CD4-positive, alpha-beta T cell (primary cell): ENCODE data around the gene EBPL. TPM values are rescaled to one million over a fixed set of nuclear protein-coding genes. Genes with fewer than 3 reads are reported as not detected.

Experiments
- ATAC-seq: fragments of 200-7000 bp; cut with Tn5 transposase; one replicate; pipeline ENCODE4 v1.10.0; 2022; ENCODE audit warnings: mild to moderate bottlenecking; ENCODE audit not compliant: poor library complexity
- CTCF ChIA-PET: fragments of 350-600 bp; sonication (Branson Sonifier 250); formaldehyde crosslinking; loops from one replicate; lab custom pipeline; 2021; ENCODE audit warnings: antibody characterized with exemption, inconsistent platforms; lab: Charles Lee
- POLR2A ChIA-PET: fragments of 350-600 bp; sonication (Branson Sonifier 250); formaldehyde crosslinking; loops from one replicate; lab custom pipeline; 2021; ENCODE audit warnings: antibody characterized with exemption, inconsistent platforms; lab: Charles Lee
- DNase-seq, 14 experiments: peaks; one replicate each; pipeline ENCODE4 v3.0.0-alpha.2; 2013 to 2020; ENCODE audit warnings: mixed read lengths in 2 of 14
- H3K27ac ChIP-seq, 2 donors: one replicate each; pipeline versions ENCODE4 v1.5.1 to v1.7.0; 2013; ENCODE audit warnings: low read length in 2 of 2, low read depth in 1 of 2, mild to moderate bottlenecking in 1 of 2
- H3K27me3 ChIP-seq, 2 experiments: 1 replicate in 1 of 2; 2 replicates in 1 of 2; pipeline versions ENCODE4 v1.6.1 to v1.7.0; 2013; ENCODE audit warnings: low read length in 2 of 2, control low read depth in 1 of 2, mild to moderate bottlenecking in 1 of 2, moderate library complexity in 1 of 2; ENCODE audit not compliant: insufficient read depth in 2 of 2, control insufficient read depth in 1 of 2
- H3K36me3 ChIP-seq: one replicate; pipeline ENCODE4 v1.6.1; 2013; ENCODE audit warnings: low read length, control low read depth; ENCODE audit not compliant: insufficient read depth
- H3K4me1 ChIP-seq: one replicate; pipeline ENCODE4 v1.6.1; 2013; ENCODE audit warnings: low read length, control low read depth; ENCODE audit not compliant: insufficient read depth
- H3K4me3 ChIP-seq: one replicate; pipeline ENCODE4 v1.5.1; 2013; ENCODE audit warnings: mild to moderate bottlenecking, low read length, moderate library complexity
- H3K9me3 ChIP-seq, 2 experiments: 1 replicate in 1 of 2; 2 replicates in 1 of 2; pipeline versions ENCODE4 v1.6.1 to v1.7.0; 2013; ENCODE audit warnings: low read length in 2 of 2, mild to moderate bottlenecking in 2 of 2, control low read depth in 1 of 2, moderate library complexity in 1 of 2; ENCODE audit not compliant: control insufficient read depth in 1 of 2, insufficient read depth in 1 of 2
- H3K27ac Mint-ChIP-seq: one replicate; pipeline ENCODE4 v1.8.0; 2020; ENCODE audit warnings: mixed read lengths
- H3K27me3 Mint-ChIP-seq: one replicate; pipeline ENCODE4 v1.8.0; 2021; ENCODE audit warnings: mixed read lengths
- H3K36me3 Mint-ChIP-seq: one replicate; pipeline ENCODE4 v1.8.0; 2021; ENCODE audit warnings: low read depth, mixed read lengths
- H3K4me1 Mint-ChIP-seq: one replicate; pipeline ENCODE4 v1.8.0; 2021; ENCODE audit warnings: low read depth, mixed read lengths
- H3K4me3 Mint-ChIP-seq: one replicate; pipeline ENCODE4 v1.8.0; 2020; ENCODE audit warnings: mild to moderate bottlenecking, mixed read lengths
- H3K9me3 Mint-ChIP-seq: one replicate; pipeline ENCODE4 v1.8.0; 2020; ENCODE audit warnings: mixed read lengths
- intact Hi-C, 2 experiments: fragments of 100-400 bp; cut with DNase I in 1 of 2; cut with micrococcal nuclease in 1 of 2; formaldehyde crosslinking; loops; one replicate each; pipeline versions ENCODE4 v1.15.1 to v1.9.0; 2023 to 2025; cut with DNase I, micrococcal nuclease
- total RNA-seq, 174 experiments: library from RNA in 2 of 174; stranded (reverse) in 2 of 174; gene quantifications; one replicate each; pipeline ENCODE4 v1.2.3 and lab custom pipeline; 2021 to 2026
- TF ChIP-seq, protein P1 (sequence below): fragments of 200-600 bp; IDR thresholded peaks from one replicate; pipeline ENCODE4 v1.8.0; 2022; ENCODE audit warnings: antibody characterized with exemption, mild to moderate bottlenecking

The EBPL gene
- total RNA-seq, 2 experiments from 2014 or later: 22.3 to 23.2 TPM

DNA sequence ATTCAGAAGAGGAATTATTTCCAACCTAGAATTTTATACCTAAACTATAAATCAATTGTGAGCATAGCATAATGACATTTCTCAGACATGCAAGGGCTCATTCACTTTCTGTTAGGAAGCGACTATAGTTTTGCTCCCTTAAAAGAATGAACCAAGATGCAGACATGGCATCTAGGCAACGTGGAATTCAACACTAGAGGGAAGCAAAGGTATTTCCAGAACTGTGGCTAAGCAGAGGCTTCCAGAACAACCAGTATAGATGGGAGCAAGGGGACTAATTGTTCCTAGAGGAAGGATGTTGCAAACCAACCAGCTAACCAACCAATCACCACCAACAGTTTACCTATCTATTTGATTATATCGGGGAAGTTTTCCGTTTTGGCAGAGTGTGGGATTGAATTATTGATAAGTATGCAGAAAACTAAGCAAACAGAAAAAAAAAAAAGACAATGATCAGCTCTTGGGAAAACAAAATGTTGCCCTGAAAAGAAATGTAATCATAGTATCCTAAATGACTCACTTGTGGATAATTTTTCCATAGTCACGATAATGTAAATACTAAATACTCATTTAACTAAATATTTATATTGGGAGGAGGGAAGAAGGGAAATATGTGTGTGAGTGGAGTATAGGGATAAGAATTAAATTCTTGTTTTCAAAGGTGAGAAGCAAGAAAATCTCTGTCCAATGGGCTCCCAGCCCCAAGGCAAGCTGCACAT is 41.9 kb downstream of the EBPL start:
- ChIA-PET CTCF (no interaction called here), POLR2A (no interaction called here)
- no peak overlapping the region for H3K27ac ChIP-seq
- ATAC-seq: no peak
- Mint-ChIP-seq H3K27ac (no peak overlapping the region), H3K4me3 (no peak overlapping the region), H3K9me3 (no peaks in the 10 kb centered on the region), H3K4me1 (peaks cover 11% of the 10 kb centered on the region), H3K36me3 (no peaks in the 10 kb centered on the region), H3K27me3 (no peaks in the 10 kb centered on the region)
- no peak for DNase-seq
- H3K4me3 ChIP-seq: no peak overlapping the region
- H3K9me3 ChIP-seq: no peaks in the 10 kb centered on the region
- intact Hi-C loops: no loop called here
- H3K27me3 ChIP-seq: no peaks in the 10 kb centered on the region
- H3K36me3 ChIP-seq: no peaks in the 10 kb centered on the region
- H3K4me1 ChIP-seq: peaks cover 7% of the 10 kb centered on the region
- TF ChIP-seq, protein P1, sequence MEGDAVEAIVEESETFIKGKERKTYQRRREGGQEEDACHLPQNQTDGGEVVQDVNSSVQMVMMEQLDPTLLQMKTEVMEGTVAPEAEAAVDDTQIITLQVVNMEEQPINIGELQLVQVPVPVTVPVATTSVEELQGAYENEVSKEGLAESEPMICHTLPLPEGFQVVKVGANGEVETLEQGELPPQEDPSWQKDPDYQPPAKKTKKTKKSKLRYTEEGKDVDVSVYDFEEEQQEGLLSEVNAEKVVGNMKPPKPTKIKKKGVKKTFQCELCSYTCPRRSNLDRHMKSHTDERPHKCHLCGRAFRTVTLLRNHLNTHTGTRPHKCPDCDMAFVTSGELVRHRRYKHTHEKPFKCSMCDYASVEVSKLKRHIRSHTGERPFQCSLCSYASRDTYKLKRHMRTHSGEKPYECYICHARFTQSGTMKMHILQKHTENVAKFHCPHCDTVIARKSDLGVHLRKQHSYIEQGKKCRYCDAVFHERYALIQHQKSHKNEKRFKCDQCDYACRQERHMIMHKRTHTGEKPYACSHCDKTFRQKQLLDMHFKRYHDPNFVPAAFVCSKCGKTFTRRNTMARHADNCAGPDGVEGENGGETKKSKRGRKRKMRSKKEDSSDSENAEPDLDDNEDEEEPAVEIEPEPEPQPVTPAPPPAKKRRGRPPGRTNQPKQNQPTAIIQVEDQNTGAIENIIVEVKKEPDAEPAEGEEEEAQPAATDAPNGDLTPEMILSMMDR: no peak

DNA sequence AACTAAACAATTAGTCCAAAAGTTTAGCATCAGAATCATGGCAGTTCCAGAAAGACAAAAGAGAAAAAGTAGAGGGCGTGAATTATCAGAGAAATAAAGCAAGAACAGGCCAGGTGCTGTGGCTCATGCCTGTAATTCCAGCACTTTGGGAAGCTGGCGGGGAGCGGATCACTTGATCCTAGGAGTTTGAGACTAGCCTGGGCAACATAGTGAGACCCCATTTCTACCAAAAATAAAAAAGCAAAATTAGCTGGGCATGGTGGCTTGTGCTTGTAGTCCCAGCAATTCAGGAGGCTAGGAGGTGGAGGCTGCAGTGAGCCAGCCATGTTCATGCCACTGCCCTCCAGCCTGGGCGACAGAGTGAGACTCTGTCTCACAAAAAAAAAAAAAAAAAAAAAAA is 44.6 kb downstream of the EBPL start:
- ChIA-PET CTCF (no interaction called here), POLR2A (no interaction called here)
- ATAC-seq: no peak
- Histone ChIP-seq H3K4me3 (no peak overlapping the region), H3K36me3 (no peaks in the 10 kb centered on the region), H3K27ac (no peak overlapping the region), H3K27me3 (no peaks in the 10 kb centered on the region), H3K4me1 (peaks cover 7% of the 10 kb centered on the region), H3K9me3 (no peaks in the 10 kb centered on the region)
- TF ChIP-seq, protein P1: no peak
- Mint-ChIP-seq H3K4me1 (peaks cover 20% of the 10 kb centered on the region), H3K27ac (no peak overlapping the region), H3K27me3 (no peaks in the 10 kb centered on the region), H3K4me3 (no peak overlapping the region), H3K36me3 (no peaks in the 10 kb centered on the region), H3K9me3 (no peaks in the 10 kb centered on the region)
- DNase-seq: no peak
- intact Hi-C loops: no loop called here

DNA sequence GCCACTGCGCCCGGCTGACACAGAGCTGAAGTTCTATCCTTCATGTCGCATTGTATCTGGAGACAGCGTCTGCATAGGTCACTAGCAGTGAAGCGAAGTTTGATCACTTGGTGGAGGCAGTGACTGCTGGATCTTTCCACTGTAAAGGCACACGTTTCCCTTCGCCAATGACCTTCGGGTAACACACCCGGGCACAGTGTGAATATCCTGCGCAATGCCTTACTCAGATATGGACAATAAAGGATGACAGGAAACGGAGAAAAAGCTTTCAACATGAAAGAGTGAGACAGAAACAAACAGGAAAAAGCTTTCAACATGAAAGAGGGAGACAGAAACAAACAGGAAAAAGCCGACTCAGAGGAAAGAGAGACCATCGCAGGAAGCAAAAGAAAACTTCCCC is 45.8 kb downstream of the EBPL start:
- Histone ChIP-seq H3K4me1 (peaks cover 7% of the 10 kb centered on the region), H3K4me3 (no peak overlapping the region), H3K27ac (no peak overlapping the region), H3K27me3 (no peaks in the 10 kb centered on the region), H3K9me3 (no peaks in the 10 kb centered on the region), H3K36me3 (no peaks in the 10 kb centered on the region)
- Mint-ChIP-seq H3K36me3 (no peaks in the 10 kb centered on the region), H3K27ac (no peak overlapping the region), H3K9me3 (no peaks in the 10 kb centered on the region), H3K4me1 (peaks cover 20% of the 10 kb centered on the region), H3K4me3 (peak overlapping the region; percentile 13), H3K27me3 (no peaks in the 10 kb centered on the region)
- ChIA-PET POLR2A (interaction anchor here (0.8 kb wide), 1 partner anchor 105 kb away, joined by 3 read pairs; no protein-coding TSS in a partner anchor), CTCF (no interaction called here)
- TF ChIP-seq, protein P1: no peak
- intact Hi-C loops: no loop called here
- peak in 4 of 14 experiments; percentile 9 to 21 (median 15) for DNase-seq
- peak; percentile 37 for ATAC-seq
